ENCODE data around the gene CABLES2.

The CABLES2 gene

GRCh38 chr20:62357187-62357667 is 49.9 kb downstream of the CABLES2 start:
- DNase-seq: no peak

GRCh38 chr20:62356589-62357186 is 50.4 kb downstream of the CABLES2 start:
- no peak for DNase-seq

- DNase-seq: no peak
These were observed 51.1 kb downstream of the CABLES2 start for GRCh38 chr20:62355878-62356588.

- DNase-seq: no peak
These were observed 51.6 kb downstream of the CABLES2 start for GRCh38 chr20:62355516-62355877.

- DNase-seq: no peak
These were observed 52.2 kb downstream of the CABLES2 start for GRCh38 chr20:62354811-62355341.

- no peak for DNase-seq
These were observed 52.9 kb downstream of the CABLES2 start for GRCh38 chr20:62354031-62354808.

- no peak for DNase-seq
These were observed 53.6 kb downstream of the CABLES2 start for GRCh38 chr20:62353289-62354030.

- DNase-seq: no peak
These were observed 54.4 kb downstream of the CABLES2 start for GRCh38 chr20:62352402-62353288.

GRCh38 chr20:62351469-62352401 is 55.4 kb downstream of the CABLES2 start:
- no peak for DNase-seq

- DNase-seq: no peak
These were observed 56.3 kb downstream of the CABLES2 start for GRCh38 chr20:62350629-62351422.

- DNase-seq: no peak
These were observed 56.9 kb downstream of the CABLES2 start for GRCh38 chr20:62350098-62350628.

- no peak for DNase-seq
These were observed 57.5 kb downstream of the CABLES2 start for GRCh38 chr20:62349556-62350097.

GRCh38 chr20:62348604-62349003 is 58.5 kb downstream of the CABLES2 start:
- no peak for DNase-seq

- no peak for DNase-seq
These were observed 59.6 kb downstream of the CABLES2 start for GRCh38 chr20:62347445-62347844.

- no peak for DNase-seq
These were observed 60.0 kb downstream of the CABLES2 start for GRCh38 chr20:62347151-62347404.

- DNase-seq: no peak
These were observed 60.5 kb downstream of the CABLES2 start for GRCh38 chr20:62346398-62347150.

- no peak for DNase-seq
These were observed 61.3 kb downstream of the CABLES2 start for GRCh38 chr20:62345681-62346370.

- no peak for DNase-seq
These were observed 62.3 kb downstream of the CABLES2 start for GRCh38 chr20:62344782-62345181.

Measured in AML-193 (cell line).